ENCODE measurements around the gene TNC.

DNA sequence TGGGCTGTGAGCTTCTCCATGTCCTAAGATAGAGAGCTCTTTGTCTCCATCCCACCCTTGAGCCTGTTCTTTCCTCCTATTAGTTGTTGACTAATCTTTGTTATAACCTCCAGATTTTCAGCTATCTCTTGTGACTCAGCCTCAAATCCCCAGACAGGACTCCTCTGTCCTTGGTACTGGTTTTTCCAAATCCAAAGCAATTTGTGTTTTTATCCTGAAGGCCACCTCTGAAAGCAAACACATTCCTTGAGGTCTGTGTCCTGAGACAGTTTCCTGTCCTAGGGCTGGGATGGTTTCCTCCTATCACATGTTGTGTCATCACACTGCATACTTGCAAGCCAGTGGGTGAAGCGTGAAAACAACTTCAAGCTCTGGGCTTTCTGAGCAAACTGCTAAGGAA lies 8.5 kb downstream of the TNC start:
- TF ChIP-seq, protein P1, sequence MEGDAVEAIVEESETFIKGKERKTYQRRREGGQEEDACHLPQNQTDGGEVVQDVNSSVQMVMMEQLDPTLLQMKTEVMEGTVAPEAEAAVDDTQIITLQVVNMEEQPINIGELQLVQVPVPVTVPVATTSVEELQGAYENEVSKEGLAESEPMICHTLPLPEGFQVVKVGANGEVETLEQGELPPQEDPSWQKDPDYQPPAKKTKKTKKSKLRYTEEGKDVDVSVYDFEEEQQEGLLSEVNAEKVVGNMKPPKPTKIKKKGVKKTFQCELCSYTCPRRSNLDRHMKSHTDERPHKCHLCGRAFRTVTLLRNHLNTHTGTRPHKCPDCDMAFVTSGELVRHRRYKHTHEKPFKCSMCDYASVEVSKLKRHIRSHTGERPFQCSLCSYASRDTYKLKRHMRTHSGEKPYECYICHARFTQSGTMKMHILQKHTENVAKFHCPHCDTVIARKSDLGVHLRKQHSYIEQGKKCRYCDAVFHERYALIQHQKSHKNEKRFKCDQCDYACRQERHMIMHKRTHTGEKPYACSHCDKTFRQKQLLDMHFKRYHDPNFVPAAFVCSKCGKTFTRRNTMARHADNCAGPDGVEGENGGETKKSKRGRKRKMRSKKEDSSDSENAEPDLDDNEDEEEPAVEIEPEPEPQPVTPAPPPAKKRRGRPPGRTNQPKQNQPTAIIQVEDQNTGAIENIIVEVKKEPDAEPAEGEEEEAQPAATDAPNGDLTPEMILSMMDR (IDR thresholded peaks at IDR 0.05): no peak
- no peak for TF ChIP-seq POLR2A (IDR thresholded peaks at IDR 0.05)
